ENCODE data around the gene TRIP11.

TRIP11 gene

DNA sequence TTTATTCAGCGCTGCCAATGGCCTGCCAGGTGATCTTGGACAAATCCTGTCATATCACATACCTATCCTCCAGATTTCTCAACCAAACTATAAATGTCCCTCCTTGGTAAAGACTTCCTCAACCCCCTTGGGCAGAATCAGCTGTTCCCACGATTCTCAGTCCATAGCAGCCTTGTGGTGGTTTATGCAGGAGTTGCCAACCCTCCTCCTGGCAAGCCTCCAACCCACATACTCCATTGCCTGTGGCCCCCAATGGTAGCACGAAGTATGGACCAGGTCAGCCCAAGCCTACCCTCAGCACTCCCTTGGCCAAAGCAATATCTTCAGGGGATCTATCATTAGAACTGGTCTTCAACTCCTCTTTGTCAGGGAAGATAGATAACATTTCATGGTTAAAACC lies 119.3 kb downstream of the TRIP11 start:
- DNase-seq: no peak

- no peak for DNase-seq
These were observed 120.0 kb downstream of the TRIP11 start for GRCh38 chr14:91919814-91920213.

DNA sequence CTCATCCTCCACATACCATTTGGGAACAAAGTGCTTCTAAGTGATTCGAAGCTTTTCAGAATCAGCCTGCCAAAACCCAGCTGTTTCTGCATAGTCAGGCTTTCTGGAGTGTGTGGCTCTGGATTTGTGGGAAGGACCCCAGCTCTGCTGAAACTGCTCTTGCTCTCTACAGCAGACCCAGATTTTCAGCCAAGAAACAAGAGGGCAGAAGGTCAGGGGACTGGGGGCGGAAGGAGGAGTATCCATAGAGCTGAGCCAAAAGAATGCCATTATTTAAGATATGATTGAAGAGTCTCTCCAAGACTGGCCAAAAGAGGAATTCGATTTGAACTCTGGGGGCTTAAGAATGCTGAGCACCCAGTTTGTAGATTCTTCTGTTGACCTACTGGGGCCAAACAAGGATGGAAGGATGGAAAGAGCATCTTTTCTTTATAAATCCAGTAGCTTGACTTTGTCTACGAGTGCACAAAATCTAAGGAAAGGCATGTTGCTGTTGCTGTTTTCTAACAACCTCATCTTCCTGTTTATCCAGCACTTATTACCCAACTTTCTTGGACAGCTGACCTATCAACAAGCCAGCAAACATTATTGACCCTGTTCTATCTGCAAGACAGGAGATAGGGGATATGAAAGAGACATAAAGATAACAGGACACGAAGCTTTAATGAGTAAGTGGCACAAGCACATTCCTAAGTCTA lies 121.5 kb downstream of the TRIP11 start:
- DNase-seq: no peak

All from hypothalamus (tissue), 51 donors.